Measurements from ENCODE around the gene TRAF5. TPM values are rescaled to one million over a fixed set of nuclear protein-coding genes. Genes with fewer than 3 reads are reported as not detected.
"Not testable (repeated sequence)": the region's sequence is repeated elsewhere in the genome, so short reads cannot be mapped to it uniquely, and the experiment has no call there.

TRAF5 gene
- total RNA-seq, 1 donor from 2014 or later: 14.4 TPM

DNA sequence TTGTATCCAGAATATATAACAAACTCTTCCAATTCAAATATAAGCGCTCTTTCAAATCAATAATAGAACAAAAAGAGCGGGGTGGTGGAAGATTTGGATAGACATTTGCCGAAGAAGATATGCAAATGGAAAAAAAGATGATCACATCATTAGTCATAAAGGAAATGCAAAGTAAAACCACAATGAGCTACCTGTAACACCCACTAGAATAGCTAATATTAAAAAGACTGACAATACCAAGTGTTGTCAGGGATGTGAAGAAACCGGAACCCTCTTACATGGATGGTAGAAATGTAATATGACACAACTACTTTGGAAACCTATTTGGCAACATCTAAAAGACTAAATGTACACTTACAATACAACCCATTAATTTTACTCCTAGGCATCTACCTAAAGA, 5.7 kb upstream of the TRAF5 start:
- Mint-ChIP-seq H3K27ac (ENCODE audit: unreplicated experiment) (no peak overlapping the region), H3K36me3 (ENCODE audit: low read depth, unreplicated experiment) (peaks cover 3% of the 10 kb centered on the region), H3K9me3 (ENCODE audit: unreplicated experiment) (no peaks in the 10 kb centered on the region), H3K4me3 (ENCODE audit: unreplicated experiment) (no peak overlapping the region), H3K27me3 (ENCODE audit: low read depth, unreplicated experiment) (peaks cover 2% of the 10 kb centered on the region), H3K4me1 (ENCODE audit: low read depth, unreplicated experiment) (peaks cover 2% of the 10 kb centered on the region)
- Histone ChIP-seq H3K9me3 (ENCODE audit: insufficient read depth, low read depth, low read length) (no peaks in the 10 kb centered on the region), H3K27me3 (ENCODE audit: insufficient read depth, low read length) (no peaks in the 10 kb centered on the region), H3K4me1 (ENCODE audit: insufficient read depth, low read length) (no peaks in the 10 kb centered on the region), H3K36me3 (ENCODE audit: insufficient read depth, low read length) (no peaks in the 10 kb centered on the region), H3K4me3 (ENCODE audit: insufficient read depth, low read depth, low read length) (no peak overlapping the region), H3K79me2 (ENCODE audit: insufficient read depth, low read length) (no peaks in the 10 kb centered on the region), H4K20me1 (ENCODE audit: insufficient read depth, low read length) (no peaks in the 10 kb centered on the region), H3K4me2 (ENCODE audit: low read length) (no peak overlapping the region), H2AFZ (ENCODE audit: low read depth, low read length) (no peak overlapping the region), H3K9ac (ENCODE audit: low read length) (no peak overlapping the region), H3K27ac (ENCODE audit: low read depth, low read length) (no peak overlapping the region)
- TF ChIP-seq, protein P1, sequence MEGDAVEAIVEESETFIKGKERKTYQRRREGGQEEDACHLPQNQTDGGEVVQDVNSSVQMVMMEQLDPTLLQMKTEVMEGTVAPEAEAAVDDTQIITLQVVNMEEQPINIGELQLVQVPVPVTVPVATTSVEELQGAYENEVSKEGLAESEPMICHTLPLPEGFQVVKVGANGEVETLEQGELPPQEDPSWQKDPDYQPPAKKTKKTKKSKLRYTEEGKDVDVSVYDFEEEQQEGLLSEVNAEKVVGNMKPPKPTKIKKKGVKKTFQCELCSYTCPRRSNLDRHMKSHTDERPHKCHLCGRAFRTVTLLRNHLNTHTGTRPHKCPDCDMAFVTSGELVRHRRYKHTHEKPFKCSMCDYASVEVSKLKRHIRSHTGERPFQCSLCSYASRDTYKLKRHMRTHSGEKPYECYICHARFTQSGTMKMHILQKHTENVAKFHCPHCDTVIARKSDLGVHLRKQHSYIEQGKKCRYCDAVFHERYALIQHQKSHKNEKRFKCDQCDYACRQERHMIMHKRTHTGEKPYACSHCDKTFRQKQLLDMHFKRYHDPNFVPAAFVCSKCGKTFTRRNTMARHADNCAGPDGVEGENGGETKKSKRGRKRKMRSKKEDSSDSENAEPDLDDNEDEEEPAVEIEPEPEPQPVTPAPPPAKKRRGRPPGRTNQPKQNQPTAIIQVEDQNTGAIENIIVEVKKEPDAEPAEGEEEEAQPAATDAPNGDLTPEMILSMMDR (IDR thresholded peaks at IDR 0.05; ENCODE audit: insufficient read depth, low read depth, low read length): no peak
- TF ChIP-seq EZH2 (IDR thresholded peaks at IDR 0.05; ENCODE audit: insufficient read depth, low read length): no peak
- FAIRE-seq (no peak), DNase-seq (ENCODE audit: low read depth) (no peak)

DNA sequence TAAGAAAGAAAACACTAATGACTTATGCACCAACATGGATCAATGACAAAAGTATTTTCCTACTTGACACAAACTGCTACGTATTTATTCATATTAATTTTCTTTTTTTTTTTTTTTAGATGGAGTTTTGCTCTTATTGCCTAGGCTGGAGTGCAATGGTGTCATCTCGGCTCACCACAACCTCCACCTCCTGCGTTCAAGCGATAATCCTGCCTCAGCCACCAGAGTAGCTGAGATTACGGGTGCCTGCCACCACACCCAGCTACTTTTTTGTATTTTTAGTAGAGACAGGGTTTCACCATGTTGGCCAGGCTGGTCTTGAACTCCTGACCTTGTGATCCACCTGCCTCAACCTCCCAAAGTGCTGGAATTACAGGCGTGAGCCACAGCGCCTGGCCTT, 5.0 kb upstream of the TRAF5 start:
- H3K4me3 Mint-ChIP-seq (ENCODE audit: unreplicated experiment); H3K9ac ChIP-seq (ENCODE audit: low read length); H3K4me2 ChIP-seq (ENCODE audit: low read length); H3K9me3 Mint-ChIP-seq (ENCODE audit: unreplicated experiment); H3K4me3 ChIP-seq (ENCODE audit: insufficient read depth, low read depth, low read length); DNase-seq (ENCODE audit: low read depth); H3K4me1 ChIP-seq (ENCODE audit: insufficient read depth, low read length); H3K27ac Mint-ChIP-seq (ENCODE audit: unreplicated experiment); H3K27me3 ChIP-seq (ENCODE audit: insufficient read depth, low read length); H3K9me3 ChIP-seq (ENCODE audit: insufficient read depth, low read depth, low read length); H3K36me3 ChIP-seq (ENCODE audit: insufficient read depth, low read length); H3K4me1 Mint-ChIP-seq (ENCODE audit: low read depth, unreplicated experiment); H3K27ac ChIP-seq (ENCODE audit: low read depth, low read length); H2AFZ ChIP-seq (ENCODE audit: low read depth, low read length); H4K20me1 ChIP-seq (ENCODE audit: insufficient read depth, low read length); H3K36me3 Mint-ChIP-seq (ENCODE audit: low read depth, unreplicated experiment); H3K79me2 ChIP-seq (ENCODE audit: insufficient read depth, low read length); H3K27me3 Mint-ChIP-seq (ENCODE audit: low read depth, unreplicated experiment); FAIRE-seq: not testable (repeated sequence)

GRCh38 chr1:211323156-211324063, 3.2 kb upstream of the TRAF5 start:
- H3K9me3 Mint-ChIP-seq (ENCODE audit: unreplicated experiment): peaks cover 2% of the 10 kb centered on the region
- Histone ChIP-seq H3K36me3 (ENCODE audit: insufficient read depth, low read length) (no peaks in the 10 kb centered on the region), H3K4me1 (ENCODE audit: insufficient read depth, low read length) (peaks cover 4% of the 10 kb centered on the region), H3K4me2 (ENCODE audit: low read length) (no peak overlapping the region), H3K27me3 (ENCODE audit: insufficient read depth, low read length) (no peaks in the 10 kb centered on the region), H4K20me1 (ENCODE audit: insufficient read depth, low read length) (peaks cover 5% of the 10 kb centered on the region), H3K9me3 (ENCODE audit: insufficient read depth, low read depth, low read length) (no peaks in the 10 kb centered on the region), H2AFZ (ENCODE audit: low read depth, low read length) (no peak overlapping the region), H3K27ac (ENCODE audit: low read depth, low read length) (no peak overlapping the region), H3K9ac (ENCODE audit: low read length) (no peak overlapping the region), H3K4me3 (ENCODE audit: insufficient read depth, low read depth, low read length) (no peak overlapping the region), H3K79me2 (ENCODE audit: insufficient read depth, low read length) (peaks cover 13% of the 10 kb centered on the region)
- H3K27ac Mint-ChIP-seq (ENCODE audit: unreplicated experiment): no peak overlapping the region
- H3K4me3 Mint-ChIP-seq (ENCODE audit: unreplicated experiment): no peak overlapping the region
- peaks cover 8% of the 10 kb centered on the region for H3K4me1 Mint-ChIP-seq (ENCODE audit: low read depth, unreplicated experiment)
- no peak for FAIRE-seq
- H3K36me3 Mint-ChIP-seq (ENCODE audit: low read depth, unreplicated experiment): no peaks in the 10 kb centered on the region
- TF ChIP-seq, protein P1 (IDR thresholded peaks at IDR 0.05; ENCODE audit: insufficient read depth, low read depth, low read length): peak; percentile 95
- TF ChIP-seq EZH2 (IDR thresholded peaks at IDR 0.05; ENCODE audit: insufficient read depth, low read length): no peak
- DNase-seq (ENCODE audit: low read depth): no peak
- peaks cover 2% of the 10 kb centered on the region for H3K27me3 Mint-ChIP-seq (ENCODE audit: low read depth, unreplicated experiment)

Data from astrocyte (in vitro differentiated cells and primary cell).